Activated T-helper 1 cell treated with Interleukin-2 at 50 U/mL for 16 hours (primary cell): ENCODE results near the gene TULP4.

Source experiments
- DNase-seq: peaks from one replicate; pipeline ENCODE4 v3.0.0-alpha.2; 2020; ENCODE audit warnings: low read depth

Gene TULP4

DNA sequence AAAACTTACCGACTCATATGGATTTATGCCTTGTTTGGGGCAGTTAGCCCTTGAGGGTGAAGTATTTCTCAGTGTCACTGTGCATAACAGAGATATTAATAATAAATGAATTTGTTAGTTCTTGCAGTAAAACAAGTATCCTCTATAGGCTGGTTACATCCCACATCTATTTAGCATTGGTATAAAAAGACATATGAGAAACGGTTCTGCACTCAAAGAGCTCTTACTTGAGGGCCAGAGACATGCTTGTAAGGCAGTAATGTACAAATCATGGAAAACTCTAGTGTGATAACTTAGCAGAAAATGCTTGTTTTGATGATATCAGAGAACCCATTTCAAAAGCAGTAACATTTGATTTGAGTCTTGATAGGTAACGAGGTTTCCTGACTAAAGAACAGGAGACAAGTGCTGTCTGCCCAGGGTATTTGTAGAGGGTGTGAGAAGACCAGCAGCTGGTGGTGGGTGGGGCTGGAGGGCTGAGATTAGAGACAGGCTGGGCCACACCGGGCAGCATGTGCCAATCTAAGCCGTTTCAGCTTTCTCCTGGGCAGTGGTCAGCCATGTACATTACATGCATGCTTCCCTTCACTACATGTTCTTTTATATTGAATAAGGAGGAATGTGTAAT lies 46.3 kb downstream of the TULP4 start:
- DNase-seq = no peak

DNA sequence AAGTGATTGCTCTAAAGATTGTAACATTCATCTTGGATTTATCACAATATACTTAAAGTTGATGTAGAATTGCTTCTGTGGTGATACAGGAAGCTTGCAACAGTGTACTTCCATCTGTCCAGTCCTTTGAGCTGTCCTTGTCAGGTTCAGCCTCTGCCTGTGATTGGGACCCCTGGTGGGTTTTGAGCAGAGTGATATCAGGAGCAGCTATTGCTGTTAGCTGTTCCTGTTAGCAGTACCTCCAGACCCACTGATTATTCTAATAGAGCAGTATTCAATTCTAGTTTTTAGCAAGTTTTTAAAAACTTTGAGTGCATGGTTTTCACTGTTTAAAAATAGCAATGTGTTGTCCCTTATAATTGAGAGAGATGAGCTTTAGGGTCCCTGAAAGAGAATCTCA lies 48.8 kb downstream of the TULP4 start:
- DNase-seq = no peak

DNA sequence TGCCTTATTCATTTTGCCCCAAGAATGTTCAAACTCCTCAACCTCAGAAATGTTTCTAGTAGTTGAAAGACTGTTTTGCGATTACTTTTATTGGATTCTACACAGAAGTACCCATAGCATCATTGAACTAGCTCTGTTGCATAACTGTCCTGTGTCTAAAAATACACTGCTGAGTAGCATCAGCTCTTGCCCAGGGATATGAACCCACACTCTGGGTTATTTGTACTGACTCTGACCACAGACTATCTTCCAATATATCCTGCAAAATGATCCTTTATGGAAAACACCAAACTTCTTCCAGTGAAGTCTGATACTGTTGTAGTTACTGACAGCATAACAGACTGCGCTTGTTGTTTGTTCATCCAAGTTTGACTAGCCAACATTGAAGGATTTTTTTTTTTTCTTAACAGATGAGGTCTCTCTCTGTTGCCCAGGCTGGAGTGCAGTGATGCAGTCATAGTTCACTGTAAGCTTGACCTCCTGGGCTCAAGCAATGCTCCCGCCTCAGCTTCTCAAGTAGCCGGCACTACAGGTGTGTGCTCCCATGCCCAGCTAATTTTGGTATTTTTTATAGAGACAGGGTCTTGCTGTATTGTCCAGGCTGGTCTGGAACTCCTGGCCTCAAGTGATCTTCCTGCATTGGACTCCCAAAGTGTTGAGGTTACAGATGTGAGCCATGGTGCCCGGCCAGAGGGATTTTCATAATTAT lies 49.9 kb downstream of the TULP4 start:
- no peak for DNase-seq

DNA sequence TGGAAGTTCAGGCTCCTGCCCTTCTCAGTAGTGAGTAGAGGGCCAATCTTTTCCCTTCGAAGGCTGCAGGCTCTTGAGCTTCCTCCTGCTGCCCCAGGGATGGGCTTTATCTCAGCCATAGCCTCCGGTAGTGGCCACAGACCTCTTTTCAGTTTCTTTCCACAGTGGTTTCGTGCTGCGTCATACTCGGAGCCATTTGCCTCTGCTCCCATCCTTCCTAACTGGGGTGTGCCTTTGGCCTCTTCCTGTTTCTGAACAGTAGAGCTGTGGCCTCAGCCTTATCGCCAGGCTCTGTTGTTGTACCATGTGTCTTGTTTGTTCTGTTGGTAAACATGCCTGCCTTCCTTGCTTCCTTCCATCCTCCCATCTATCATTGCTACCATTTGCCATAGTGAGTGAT lies 54.1 kb downstream of the TULP4 start:
- DNase-seq = no peak

DNA sequence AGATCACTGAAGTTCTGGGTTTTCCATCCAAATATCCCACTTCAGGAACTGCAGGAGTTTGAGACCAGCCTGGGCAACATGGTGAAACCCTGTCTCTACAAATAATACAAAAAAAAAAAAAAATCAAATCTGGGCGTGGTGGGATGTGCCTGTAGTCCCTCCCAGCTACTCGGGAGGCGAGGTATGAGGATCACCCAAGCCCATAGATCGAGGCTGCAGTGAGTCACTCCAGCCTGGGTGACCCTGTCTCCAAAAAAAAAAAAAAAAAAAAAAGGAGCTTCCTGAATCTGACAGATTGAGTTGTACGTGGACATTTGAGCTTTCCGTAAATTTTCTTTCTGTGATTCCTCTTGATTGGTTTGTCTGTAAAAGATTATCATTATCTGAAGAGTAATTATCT lies 55.6 kb downstream of the TULP4 start:
- DNase-seq = no peak

DNA sequence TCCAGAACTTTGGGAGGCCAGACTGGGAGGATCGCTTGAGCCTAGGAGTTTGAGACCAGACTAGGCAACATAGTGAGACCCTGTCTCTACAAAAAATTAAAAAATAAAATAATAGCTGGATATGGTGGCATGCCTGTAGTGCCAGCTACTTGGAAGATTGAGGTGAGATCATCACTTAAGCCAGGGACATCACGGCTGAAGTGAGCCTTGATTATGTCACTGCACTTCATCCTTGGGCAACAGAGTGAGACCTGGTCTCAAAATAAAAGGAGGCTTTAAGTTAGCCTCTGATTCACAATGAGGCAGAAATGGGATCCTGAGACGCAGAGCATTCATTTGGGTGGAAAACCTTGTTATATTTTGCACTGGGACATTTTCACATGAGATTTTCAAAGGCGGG lies 57.0 kb downstream of the TULP4 start:
- no peak for DNase-seq

DNA sequence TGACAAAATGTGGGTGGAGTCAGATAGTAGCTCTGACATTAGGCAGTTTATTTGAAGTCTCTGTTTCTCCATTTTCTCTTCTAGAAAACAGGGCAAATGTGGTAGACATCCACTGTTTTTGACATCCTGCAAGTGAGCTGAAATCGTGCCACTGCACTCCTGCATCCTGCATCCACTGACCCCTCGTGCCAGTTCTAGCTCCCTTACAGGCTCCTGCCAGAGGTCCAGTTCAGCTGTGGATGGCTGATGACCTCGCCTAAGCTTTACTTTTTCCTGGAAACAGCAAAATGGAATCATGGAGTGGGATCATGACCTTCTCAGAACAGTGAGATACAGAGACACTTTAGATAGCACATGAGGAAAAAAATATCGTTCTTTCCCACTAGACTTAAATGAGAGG lies 58.5 kb downstream of the TULP4 start:
- no peak for DNase-seq

DNA sequence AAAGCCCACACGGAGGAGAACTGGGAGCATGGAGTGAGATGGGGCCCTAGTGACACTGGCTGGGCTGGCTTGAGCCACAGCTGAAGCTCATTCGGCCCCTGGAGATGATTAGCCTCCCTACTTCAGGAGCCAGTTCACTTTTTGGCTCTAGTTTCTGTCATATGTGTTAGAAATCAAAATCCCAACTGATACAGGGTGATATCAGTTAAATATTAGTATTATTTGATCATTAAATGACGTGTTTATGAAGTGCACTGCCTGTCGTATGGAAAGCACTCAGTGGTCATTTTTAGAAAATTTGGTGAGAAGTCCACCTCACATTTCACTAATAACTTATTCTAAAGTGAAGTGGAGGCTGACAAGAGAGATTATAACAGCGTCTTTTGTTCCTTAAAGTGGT lies 59.0 kb downstream of the TULP4 start:
- DNase-seq = no peak

DNA sequence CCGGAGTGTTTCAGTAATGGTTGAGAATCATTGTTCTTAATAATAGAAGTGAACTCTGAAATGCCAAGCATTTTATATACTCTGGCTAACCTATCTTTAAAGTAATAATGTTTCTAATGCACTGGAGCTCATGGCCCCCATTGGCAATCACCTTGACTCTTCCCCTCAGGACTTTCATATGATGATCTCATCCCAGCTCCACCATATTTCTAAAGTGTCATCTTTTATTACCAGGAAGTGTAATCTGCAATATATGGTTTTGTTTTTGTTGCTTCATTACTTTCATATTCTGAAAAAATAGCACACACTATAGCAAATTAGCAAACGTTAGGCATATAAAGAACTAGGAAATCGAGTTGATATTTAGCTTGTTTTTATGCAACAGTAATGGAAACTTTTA lies 60.3 kb downstream of the TULP4 start:
- no peak for DNase-seq

DNA sequence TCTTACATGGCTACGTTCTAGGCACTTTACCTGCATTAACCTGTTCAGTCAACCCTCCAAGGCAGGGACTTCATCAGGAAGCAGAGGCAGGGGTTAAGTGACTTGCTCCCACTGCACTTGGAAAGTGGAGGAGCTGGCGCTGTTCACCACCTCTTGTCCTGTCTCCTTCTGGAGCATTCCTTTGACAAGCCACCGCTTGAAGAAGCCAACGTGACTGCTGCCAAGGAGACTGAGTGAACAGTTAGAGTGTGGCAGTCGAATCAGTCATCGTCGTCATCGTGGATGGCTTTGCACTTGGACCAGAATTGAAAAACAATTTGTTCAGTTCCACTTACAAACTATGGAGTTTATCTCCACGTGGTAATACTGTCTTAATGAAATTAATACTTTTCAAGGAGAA lies 60.9 kb downstream of the TULP4 start:
- DNase-seq = no peak

DNA sequence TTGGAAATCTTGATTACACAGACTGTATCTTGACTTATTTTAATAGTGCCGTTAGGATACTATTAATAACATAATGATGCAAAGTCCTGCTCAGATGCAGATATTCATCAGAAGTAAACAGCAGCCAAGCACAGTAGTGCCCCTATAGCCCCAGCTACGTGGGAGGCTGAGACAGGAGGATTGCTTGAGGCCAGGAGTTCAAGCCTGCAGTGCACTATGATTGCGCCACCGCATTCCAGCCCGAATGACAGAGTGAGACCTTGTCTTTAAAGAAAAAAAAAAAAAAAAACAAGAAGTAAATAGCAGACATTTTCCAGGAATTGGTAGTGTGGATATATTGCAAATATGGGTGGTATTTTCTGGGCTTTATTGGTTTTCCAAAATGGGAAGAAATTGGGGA lies 61.8 kb downstream of the TULP4 start:
- DNase-seq = no peak

DNA sequence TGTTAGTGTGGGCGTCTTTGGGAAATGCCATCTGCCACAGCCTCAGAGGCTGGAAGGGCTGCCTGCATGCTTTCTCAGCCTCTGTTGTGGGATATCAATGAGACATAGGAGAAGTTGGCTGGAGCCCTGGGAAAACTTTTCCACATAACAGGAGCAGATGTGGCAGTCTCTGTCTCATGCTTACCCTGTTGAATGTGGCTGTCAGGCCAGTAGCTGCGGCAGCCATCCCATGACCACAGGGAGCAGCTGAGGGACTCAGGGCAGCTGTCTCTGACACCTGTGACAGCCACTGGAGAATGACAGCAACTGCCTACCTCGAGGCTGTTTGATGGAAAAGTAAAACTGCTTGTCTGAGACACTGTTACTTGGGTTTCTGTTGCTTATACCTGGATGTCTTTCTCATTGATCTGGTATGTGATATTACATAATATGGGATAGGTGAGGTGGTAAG lies 64.4 kb downstream of the TULP4 start:
- DNase-seq = no peak

DNA sequence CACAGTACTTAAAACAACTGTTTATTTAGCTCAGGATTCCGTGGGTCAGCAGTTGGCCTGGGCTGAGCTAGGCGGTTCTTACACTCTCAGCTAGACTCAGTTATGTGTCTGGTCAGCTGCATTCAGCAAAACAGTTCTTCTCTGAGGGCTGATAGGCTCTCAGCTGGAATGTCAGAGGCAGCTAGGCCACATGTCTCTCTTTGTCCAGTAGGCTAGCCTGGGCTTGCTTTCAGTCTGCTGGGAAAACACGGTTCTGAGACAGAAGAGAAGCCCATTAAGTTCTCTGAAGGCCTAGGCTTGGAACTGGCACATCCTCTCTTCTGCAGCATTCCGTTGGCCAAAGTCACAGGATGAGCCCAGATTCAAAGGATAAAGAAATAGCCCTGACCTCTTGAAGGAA lies 65.6 kb downstream of the TULP4 start:
- DNase-seq = no peak

DNA sequence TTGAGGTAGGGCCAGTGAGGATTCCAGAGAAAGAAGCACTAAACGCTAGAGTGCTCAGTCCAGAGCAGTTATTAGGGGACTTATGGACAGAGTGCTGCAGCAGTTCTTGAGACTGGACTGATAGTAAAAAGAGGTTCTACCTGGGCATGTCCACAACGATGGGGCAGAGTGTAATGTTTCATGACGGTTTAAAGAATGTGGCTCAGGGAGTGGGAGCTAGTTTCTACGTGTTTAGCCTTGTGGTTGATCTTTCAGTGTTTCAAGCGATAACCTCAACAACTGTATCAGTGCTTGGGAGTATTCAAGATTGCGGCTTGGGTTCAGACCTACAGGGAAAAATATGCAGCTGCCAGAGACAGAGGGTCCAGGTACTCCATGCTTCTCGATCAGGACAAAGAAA lies 67.1 kb downstream of the TULP4 start:
- DNase-seq = no peak

DNA sequence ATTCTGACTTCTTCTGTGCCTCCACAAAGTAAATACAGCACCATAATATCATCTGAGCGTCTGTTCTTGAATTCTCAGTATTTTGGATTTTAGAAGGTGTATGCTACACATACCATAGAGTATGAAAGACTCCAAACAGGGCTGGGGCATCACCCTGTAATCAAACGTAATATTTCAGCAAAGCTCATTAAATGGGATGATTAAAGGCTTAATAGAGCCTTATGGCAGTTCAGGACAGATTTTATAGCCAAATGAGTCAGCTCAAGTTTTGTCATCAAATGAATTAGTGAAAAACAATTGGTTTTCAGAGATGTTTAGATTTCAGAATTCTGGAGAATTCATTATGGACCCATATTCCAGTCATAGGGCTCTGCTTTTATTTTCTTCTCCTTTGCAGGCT lies 68.9 kb downstream of the TULP4 start:
- DNase-seq = no peak

DNA sequence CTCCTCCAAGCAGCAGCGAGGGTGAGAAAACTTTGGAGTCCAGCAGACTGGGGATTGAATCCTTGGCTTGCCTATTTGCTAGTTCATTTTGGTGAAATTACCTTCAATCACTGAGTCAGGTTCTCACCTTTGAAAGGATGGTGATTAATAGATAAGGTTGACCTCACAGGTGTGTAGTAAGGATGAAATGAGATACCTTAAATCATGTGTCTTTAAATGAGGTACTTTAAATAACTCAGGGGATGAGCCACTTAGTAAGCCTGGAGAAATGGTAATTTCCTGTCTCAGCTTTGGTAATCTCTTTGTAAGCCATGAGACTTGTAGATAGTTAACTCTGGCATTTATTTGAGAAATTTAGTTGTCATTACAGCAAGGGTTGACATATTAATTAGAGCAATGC lies 70.2 kb downstream of the TULP4 start:
- no peak for DNase-seq

DNA sequence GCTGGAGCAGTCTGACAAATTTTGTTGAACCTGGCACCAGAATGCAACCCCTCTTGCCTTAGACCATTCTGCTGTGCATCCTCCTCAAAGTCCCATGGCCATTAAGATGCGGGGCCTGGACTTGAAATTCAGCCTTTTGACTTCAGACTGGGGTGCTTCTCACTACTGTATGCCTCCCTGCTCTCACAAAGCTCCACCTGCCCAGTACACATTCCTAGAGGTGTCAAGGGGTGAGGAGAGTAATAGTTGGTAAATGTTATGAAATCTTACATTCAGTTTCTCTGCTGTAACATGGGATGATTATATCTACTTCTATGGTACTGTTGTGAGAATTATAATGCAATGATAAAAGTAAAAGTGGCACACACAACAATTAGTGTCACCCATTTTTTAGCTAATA lies 70.8 kb downstream of the TULP4 start:
- no peak for DNase-seq

DNA sequence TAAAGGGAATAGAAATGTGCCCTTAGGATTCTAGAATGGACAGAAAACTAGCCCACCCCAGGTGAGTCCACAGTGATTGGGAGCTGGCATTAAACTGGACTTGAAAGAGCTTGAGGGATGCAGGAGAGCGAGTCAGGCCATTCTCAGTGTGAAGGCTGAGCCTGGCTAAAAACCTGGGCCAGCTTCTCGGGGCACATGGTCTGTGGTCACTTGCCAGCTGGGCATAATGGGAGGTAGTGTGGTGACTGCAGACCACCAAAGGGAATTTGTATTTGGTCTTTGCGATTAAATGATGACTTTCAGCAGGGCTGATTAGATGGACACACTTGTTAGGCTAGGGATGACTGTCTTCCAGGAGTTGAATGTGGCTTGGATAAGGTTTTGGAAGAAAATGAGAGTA lies 71.3 kb downstream of the TULP4 start:
- DNase-seq = no peak

DNA sequence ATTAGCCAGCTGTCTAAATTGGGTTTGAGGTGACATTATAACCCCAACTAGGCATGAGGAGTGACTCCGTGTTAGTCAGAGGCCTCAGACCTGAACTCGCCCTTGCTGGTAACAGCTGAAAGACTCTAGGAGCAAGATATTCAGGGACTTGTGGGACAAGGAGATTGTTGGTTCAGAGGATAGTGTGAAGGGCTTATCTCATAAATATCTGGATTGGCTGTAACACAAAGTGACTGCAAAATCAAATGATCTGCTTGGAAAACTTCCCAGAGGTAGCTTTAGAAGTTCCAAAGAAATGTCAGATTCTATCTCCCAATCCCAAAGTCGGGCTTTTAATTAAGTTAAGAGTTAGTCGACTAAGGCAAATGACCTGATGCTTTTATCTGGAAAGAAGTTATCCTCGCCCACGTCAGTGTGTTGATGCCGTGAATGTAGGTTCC lies 72.4 kb downstream of the TULP4 start:
- no peak for DNase-seq

DNA sequence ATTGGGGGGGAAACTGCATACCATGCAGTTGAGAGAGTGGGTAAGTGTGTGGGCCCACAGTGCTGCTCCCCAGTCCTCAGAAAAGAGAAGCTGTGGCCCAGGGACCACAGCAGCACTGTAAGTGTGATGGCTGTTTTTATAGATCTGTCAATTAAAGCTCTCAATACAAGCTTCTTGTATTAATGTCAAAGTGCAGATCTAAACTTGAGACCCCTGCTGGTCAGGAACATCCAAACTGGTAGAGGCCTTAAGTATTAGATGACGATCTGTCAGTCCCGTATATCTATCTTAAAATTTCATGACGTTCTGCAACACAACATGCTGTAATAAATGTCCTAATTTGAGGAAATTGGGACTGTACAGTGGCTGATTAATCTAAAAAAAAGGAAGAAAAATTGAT lies 74.8 kb downstream of the TULP4 start:
- no peak for DNase-seq

DNA sequence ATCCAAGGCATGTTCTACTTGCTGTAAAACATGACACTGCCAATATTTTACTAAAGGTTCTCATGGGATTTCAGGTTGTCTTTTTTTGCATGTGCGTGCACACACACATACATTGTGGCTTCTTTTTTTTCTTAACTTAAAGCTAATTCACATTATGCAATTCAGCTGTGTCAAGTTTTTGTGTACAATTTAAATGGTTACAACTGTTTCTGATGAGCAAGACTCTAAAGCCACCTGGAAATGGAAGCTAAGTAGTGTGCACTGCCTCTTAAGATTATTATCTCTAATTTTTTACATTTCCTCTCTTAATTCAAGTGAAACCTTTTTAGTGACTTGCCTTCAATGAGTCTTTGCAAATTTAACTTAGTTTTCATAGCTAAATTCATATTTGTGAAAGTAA lies 75.3 kb downstream of the TULP4 start:
- DNase-seq = no peak

DNA sequence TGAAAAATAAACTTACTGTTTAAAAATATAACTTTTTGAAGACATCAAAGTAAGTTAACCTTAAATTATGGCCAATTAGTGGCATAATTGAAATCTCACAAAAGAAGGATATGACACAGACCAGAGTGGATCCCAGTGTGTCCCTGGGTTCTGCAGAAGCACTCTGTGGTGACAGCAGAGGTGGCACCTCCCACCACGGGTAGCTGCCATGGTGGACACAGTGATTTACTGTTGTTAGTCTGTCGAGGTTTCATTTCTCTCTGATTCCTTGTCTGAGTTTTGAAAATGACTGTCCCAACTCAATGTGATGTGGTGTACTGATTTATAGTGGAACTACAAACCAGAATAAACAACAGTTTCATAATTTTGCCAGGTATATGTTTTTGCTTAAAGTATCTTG lies 76.5 kb downstream of the TULP4 start:
- no peak for DNase-seq

DNA sequence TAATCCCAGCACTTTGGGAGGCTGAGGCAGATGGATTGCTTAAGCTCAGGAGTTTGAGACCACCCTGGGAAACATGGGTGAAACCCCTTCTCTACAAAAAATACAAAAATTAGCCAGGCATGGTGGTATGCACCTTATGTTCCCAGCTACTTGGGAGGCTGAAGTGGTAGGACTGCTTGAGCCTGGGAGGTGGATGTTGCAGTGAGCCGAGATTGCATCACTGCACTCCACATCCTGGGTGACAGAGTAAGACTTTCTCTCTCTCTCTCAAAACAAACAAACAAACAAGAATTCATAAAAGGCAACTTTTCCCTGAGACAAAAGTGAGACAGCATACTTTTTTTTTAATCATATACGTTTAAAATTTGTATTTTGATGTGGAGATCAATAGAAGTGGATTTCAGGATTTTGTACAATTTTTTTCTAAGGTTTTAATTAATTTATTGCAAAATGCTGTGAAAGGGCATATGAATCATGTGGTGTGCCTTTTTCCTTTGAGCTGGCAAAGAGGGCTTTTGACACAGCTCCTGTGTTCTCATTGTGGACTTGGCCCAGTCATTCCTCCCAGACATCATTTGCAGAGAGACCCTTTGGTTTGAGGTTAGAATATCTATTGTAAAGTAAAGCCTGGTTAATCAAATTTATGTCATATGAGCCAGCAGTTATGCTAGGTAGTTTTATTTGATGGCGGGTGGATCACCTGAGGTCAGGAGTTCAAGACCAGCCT lies 77.1 kb downstream of the TULP4 start:
- DNase-seq = no peak

DNA sequence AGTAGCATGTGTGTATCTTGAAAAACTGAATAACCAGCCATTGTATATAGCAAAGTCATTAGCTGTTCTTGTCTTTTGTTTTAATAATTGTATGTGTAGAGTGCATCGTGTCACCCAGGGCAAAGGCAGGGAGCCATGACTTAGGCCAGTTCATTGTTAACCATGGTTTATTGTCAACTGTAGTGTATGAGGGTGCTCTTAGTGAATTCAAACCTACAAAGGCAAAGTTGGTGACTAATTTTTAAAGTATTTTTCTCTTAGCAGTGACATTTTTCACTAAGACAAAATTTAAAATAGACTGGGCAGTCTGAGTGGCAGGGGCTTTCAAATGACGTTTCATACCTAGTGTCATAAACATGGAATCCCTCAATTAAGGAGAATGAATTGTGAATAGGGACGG lies 79.0 kb downstream of the TULP4 start:
- no peak for DNase-seq
